Esophagus squamous epithelium (tissue), 5 donors: Measurements from ENCODE around the gene GXYLT2. TPM values are rescaled to one million over a fixed set of nuclear protein-coding genes. Genes with fewer than 3 reads are reported as not detected.

Source experiments
- DNase-seq: peaks from one replicate; lab custom pipeline; 2025; lab: John Stamatoyannopoulos, UW
- H3K27ac ChIP-seq, 4 donors: fragments of 200-600 bp; sonication (generic); one replicate each; pipeline ENCODE4 v1.5.1; 2016 to 2019; ENCODE audit warnings: mild to moderate bottlenecking in 1 of 4
- H3K27me3 ChIP-seq, 4 donors: fragments of 200-600 bp; sonication (generic); 1 replicate in 3 of 4; 2 replicates in 1 of 4; pipeline versions ENCODE4 v1.5.1 to v1.6.0; 2017 to 2021; ENCODE audit warnings: antibody characterized with exemption in 1 of 4
- H3K36me3 ChIP-seq, 3 donors: fragments of 200-600 bp; sonication (generic); one replicate each; pipeline ENCODE4 v1.5.1; 2016 to 2019
- H3K4me1 ChIP-seq, 3 donors: fragments of 200-600 bp; sonication (generic); one replicate each; pipeline ENCODE4 v1.5.1; 2017 to 2019
- H3K4me3 ChIP-seq, 4 donors: fragments of 200-600 bp; sonication (generic); 1 replicate in 3 of 4; 2 replicates in 1 of 4; pipeline ENCODE4 v1.5.1; 2016 to 2019; ENCODE audit warnings: mild to moderate bottlenecking in 2 of 4, moderate library complexity in 1 of 4
- H3K9me3 ChIP-seq, 3 donors: fragments of 200-600 bp; sonication (generic); one replicate each; pipeline ENCODE4 v1.5.1; 2016 to 2019
- POLR2A ChIP-seq, 4 donors: fragments of 450-650 bp; IDR thresholded peaks; one replicate each; pipeline ENCODE4 v1.6.1; 2017; ENCODE audit warnings: antibody characterized with exemption in 4 of 4, mild to moderate bottlenecking in 4 of 4, moderate library complexity in 3 of 4
- WGBS, 2 donors: methylation state at CpG; one replicate each; pipeline ENCODE4 v1.1.5; 2018; 5-methylcytosine and 5-hydroxymethylcytosine counted together
- intact Hi-C: fragments of 100-400 bp; cut with DNase I; formaldehyde crosslinking; loops from one replicate; pipeline ENCODE4 v1.15.0; 2022
- total RNA-seq, 4 donors: library from RNA; depleted of rRNA; stranded (reverse); fragments of >200 nt; gene quantifications; one replicate each; pipeline ENCODE4 v1.1.0, GENCODE V29; 2016
- TF ChIP-seq, protein P1 (sequence below), 6 experiments: fragments of 450-650 bp in 4 of 6; fragments of 200-600 bp in 2 of 6; sonication (generic) in 2 of 6; IDR thresholded peaks; one replicate each; pipeline ENCODE4 v1.5.1; 2016 to 2019; ENCODE audit warnings: antibody characterized with exemption in 6 of 6, mild to moderate bottlenecking in 4 of 6, moderate library complexity in 4 of 6
- donor health status: DM: yes; HTN: yes; CAD: no.

GXYLT2 gene
- total RNA-seq, 4 donors from 2014 or later: 2.0 to 18.1 (median 3.1) TPM; not detected in 1

GRCh38 chr3:72847282-72847681, 40.6 kb upstream of the GXYLT2 start:
- peaks cover 0 to 5% (median 0%) of the 10 kb centered on the region in 3 donors for H3K36me3 ChIP-seq
- peaks cover 12 to 35% (median 16%) of the 10 kb centered on the region in 3 donors for H3K4me1 ChIP-seq
- H3K27ac ChIP-seq: peak overlapping the region in 3 of 4 donors; percentile 81 to 87 (median 81)
- no peak for TF ChIP-seq POLR2A (IDR thresholded peaks at IDR 0.05)
- TF ChIP-seq, protein P1, sequence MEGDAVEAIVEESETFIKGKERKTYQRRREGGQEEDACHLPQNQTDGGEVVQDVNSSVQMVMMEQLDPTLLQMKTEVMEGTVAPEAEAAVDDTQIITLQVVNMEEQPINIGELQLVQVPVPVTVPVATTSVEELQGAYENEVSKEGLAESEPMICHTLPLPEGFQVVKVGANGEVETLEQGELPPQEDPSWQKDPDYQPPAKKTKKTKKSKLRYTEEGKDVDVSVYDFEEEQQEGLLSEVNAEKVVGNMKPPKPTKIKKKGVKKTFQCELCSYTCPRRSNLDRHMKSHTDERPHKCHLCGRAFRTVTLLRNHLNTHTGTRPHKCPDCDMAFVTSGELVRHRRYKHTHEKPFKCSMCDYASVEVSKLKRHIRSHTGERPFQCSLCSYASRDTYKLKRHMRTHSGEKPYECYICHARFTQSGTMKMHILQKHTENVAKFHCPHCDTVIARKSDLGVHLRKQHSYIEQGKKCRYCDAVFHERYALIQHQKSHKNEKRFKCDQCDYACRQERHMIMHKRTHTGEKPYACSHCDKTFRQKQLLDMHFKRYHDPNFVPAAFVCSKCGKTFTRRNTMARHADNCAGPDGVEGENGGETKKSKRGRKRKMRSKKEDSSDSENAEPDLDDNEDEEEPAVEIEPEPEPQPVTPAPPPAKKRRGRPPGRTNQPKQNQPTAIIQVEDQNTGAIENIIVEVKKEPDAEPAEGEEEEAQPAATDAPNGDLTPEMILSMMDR (IDR thresholded peaks at IDR 0.05): no peak
- H3K4me3 ChIP-seq: peak overlapping the region; percentile 64 to 81 (median 77)
- no peaks in the 10 kb centered on the region for H3K9me3 ChIP-seq
- intact Hi-C loops: loop anchor here (10.0 kb wide), 1 partner anchor 228 kb away; no protein-coding TSS in a partner anchor
- 5 to 7% methylated on average over 6 of the region's 6 CpGs for WGBS, 2 donors
- H3K27me3 ChIP-seq: no peaks in the 10 kb centered on the region
- no peak for DNase-seq

- intact Hi-C loops: loop anchor here (10.0 kb wide), 1 partner anchor 227 kb away; no protein-coding TSS in a partner anchor
- peaks cover 0 to 5% (median 0%) of the 10 kb centered on the region in 3 donors for H3K36me3 ChIP-seq
These were observed 39.8 kb upstream of the GXYLT2 start, which contains the start of gene SHQ1 for GRCh38 chr3:72847751-72848702. TSS of gene SHQ1 (minus strand) at chr3:72848445. CDS start at chr3:72848340, 105 bp downstream.

GRCh38 chr3:72848703-72849081, 39.2 kb upstream of the GXYLT2 start:
- H3K36me3 ChIP-seq: peaks cover 0 to under 1% (median 0%) of the 10 kb centered on the region in 3 donors
- peaks cover 0 to 2% (median 0%) of the 10 kb centered on the region in 4 donors for H3K27me3 ChIP-seq
- no peaks in the 10 kb centered on the region for H3K9me3 ChIP-seq
- peak overlapping the region; percentile 64 to 81 (median 77) for H3K4me3 ChIP-seq
- no peak for TF ChIP-seq POLR2A (IDR thresholded peaks at IDR 0.05)
- TF ChIP-seq, protein P1 (IDR thresholded peaks at IDR 0.05): no peak
- peaks cover 12 to 35% (median 16%) of the 10 kb centered on the region in 3 donors for H3K4me1 ChIP-seq
- intact Hi-C loops: loop anchor here (10.0 kb wide), 1 partner anchor 226 kb away; no protein-coding TSS in a partner anchor
- DNase-seq: no peak
- 1 to 2% methylated on average over 11 of the region's 11 CpGs for WGBS, 2 donors
- peak overlapping the region in 1 of 4 donors; percentile 87 for H3K27ac ChIP-seq

More at GRCh38 chr3:72847751-72848702, 39.8 kb upstream of the GXYLT2 start, which contains the start of gene SHQ1:
- Histone ChIP-seq H3K27ac (peak within 1 kb of the TSS; percentile 73 to 87 (median 81)), H3K27me3 (no peaks in the 10 kb centered on the region), H3K4me1 (peaks cover 12 to 35% (median 16%) of the 10 kb centered on the region in 3 donors), H3K9me3 (no peaks in the 10 kb centered on the region), H3K4me3 (peak within 1 kb of the TSS; percentile 64 to 81 (median 77))
- WGBS, 2 donors: 0% methylated on average over 34 to 38 of the region's 86 CpGs
- TF ChIP-seq POLR2A (IDR thresholded peaks at IDR 0.05): peak in 1 of 4 donors; percentile 52
- TF ChIP-seq, protein P1 (IDR thresholded peaks at IDR 0.05): no peak
- peak; percentile 77 for DNase-seq

DNA sequence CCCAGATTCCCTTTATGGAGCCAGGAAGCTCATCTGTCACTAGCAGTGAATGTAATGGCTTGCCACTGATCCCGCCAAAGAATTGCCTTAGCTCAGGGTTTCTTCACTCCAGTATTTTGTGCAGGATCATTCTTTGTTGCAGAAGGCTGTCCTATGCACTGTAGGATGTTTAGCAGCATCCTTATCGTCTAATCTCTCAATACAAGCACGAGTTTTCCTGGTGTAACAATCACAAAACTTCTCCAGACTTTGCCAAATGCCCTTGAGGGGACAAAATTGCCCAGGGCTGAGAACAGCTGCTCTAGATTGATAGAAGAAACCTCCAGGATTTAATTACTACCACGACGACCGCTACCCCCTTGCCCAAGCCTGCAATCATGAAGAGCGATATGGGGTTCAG, 32.8 kb upstream of the GXYLT2 start:
- WGBS, 2 donors: 67 to 77% methylated on average over 7 of the region's 7 CpGs
- Histone ChIP-seq H3K4me1 (peaks cover 0 to 4% (median 0%) of the 10 kb centered on the region in 3 donors), H3K36me3 (no peaks in the 10 kb centered on the region), H3K27me3 (peaks cover 0 to 22% (median 0%) of the 10 kb centered on the region in 4 donors), H3K9me3 (no peaks in the 10 kb centered on the region), H3K4me3 (no peak overlapping the region), H3K27ac (no peak overlapping the region)
- no peak for DNase-seq
- intact Hi-C loops: no loop called here
- TF ChIP-seq, protein P1 (IDR thresholded peaks at IDR 0.05): no peak
- TF ChIP-seq POLR2A (IDR thresholded peaks at IDR 0.05): no peak
